Adrenal gland (tissue), 12 donors: ENCODE results near the gene CEP295NL. TPM values are rescaled to one million over a fixed set of nuclear protein-coding genes. Genes with fewer than 3 reads are reported as not detected.

Experiments used
- DNase-seq, 7 donors: peaks; one replicate each; pipeline ENCODE4 v3.0.0-alpha.2; 2019 to 2020
- H3K27ac ChIP-seq, 5 donors: fragments of 200-600 bp; sonication (generic) in 4 of 5; 1 replicate in 3 of 5; 2 replicates in 2 of 5; pipeline versions ENCODE4 v1.5.1 to v1.8.0; 2016 to 2020; ENCODE audit warnings: mild to moderate bottlenecking in 1 of 5
- H3K27me3 ChIP-seq: fragments of 200-600 bp; 2 replicates; pipeline ENCODE4 v1.8.0; 2021
- H3K36me3 ChIP-seq, 2 donors: fragments of 200-600 bp; replicated peaks in 1 of 2; 1 replicate in 1 of 2; 2 replicates in 1 of 2; pipeline versions ENCODE4 v1.5.1 to v1.8.0; 2018 to 2022
- H3K4me1 ChIP-seq, 2 donors: fragments of 200-600 bp; replicated peaks in 1 of 2; 1 replicate in 1 of 2; 2 replicates in 1 of 2; pipeline versions ENCODE4 v1.5.1 to v1.8.0; 2018 to 2021
- H3K4me3 ChIP-seq, 4 donors: fragments of 200-600 bp; sonication (generic) in 3 of 4; one replicate each; pipeline ENCODE4 v1.5.1; 2016 to 2018
- H3K9me3 ChIP-seq, 3 donors: fragments of 200-600 bp; sonication (generic) in 1 of 3; replicated peaks in 1 of 3; 1 replicate in 2 of 3; 2 replicates in 1 of 3; pipeline versions ENCODE4 v1.5.1 to v1.8.0; 2016 to 2021
- CTCF ChIP-seq, 6 experiments: fragments of 450-650 bp in 4 of 6; fragments of 200-600 bp in 2 of 6; sonication (generic) in 1 of 6; IDR thresholded peaks; 1 replicate in 5 of 6; 2 replicates in 1 of 6; pipeline versions ENCODE4 v1.5.1 to v1.8.0; 2016 to 2021; ENCODE audit warnings: antibody characterized with exemption in 6 of 6, mild to moderate bottlenecking in 2 of 6, moderate library complexity in 1 of 6
- POLR2A ChIP-seq, 2 donors: fragments of 450-650 bp; IDR thresholded peaks; one replicate each; pipeline ENCODE4 v1.6.1; 2017; ENCODE audit warnings: antibody characterized with exemption in 2 of 2, mild to moderate bottlenecking in 2 of 2, moderate library complexity in 1 of 2
- WGBS, 4 donors: extraction: QIAGEN DNeasy Blood & Tissue Kit in 2 of 4; methylation state at CpG; one replicate each; pipeline versions ENCODE4 v1.1.5 to v1.1.7; 2013 to 2017; 5-methylcytosine and 5-hydroxymethylcytosine counted together
- intact Hi-C, 2 donors: fragments of 100-400 bp; cut with DNase I; formaldehyde crosslinking; loops; one replicate each; pipeline versions ENCODE4 v1.14.1 to v1.15.0; 2022 to 2023
- polyA plus RNA-seq, 3 donors: library from polyadenylated mRNA; stranded (reverse); fragments of 200-250 nt in 2 of 3; fragments of 350-450 nt in 1 of 3; fragmentation: Illumina TruSeq in 1 of 3; extraction: RNeasy Lipid Tissue Mini Kit (QIAGEN cat#74804) in 1 of 3; gene quantifications; one replicate each; pipeline ENCODE4 v1.2.3, GENCODE V29; 2013 to 2014
- total RNA-seq, 9 donors: library from RNA; depleted of rRNA in 4 of 9; stranded (reverse); fragments of >200 nt in 4 of 9; fragments of 120-200 nt in 1 of 9; fragmentation: NEBNext Ultra II Directional in 1 of 9; extraction: Animal tissue kit (Norgen Biotek cat#: 25700) in 1 of 9; gene quantifications; one replicate each; pipeline versions ENCODE4 v1.1.0 to v1.2.4, GENCODE V29; 2013 to 2023
- donor health status: healthy with polysubstance abuse.
- donor health status: Bipolar disorder and iron deficiency.
- donor health status: DM: yes; HTN: yes; CAD: no.
- donor health status: DM: no; HTN: no; CAD: no.
- donor health status: DM: no; HTN: no; CAD: no.
- donor health status: DM: yes; HTN: yes; CAD: no.

Gene CEP295NL
- total and polyA plus RNA-seq, 12 donors: 0.07 to 5.1 (median 0.95) TPM

- intact Hi-C loops: no loop called here
- 70 to 86% (median 78%) methylated on average over 10 of the region's 10 CpGs for WGBS, 4 donors
- Histone ChIP-seq H3K4me1 (peaks cover 15% of the 10 kb centered on the region in 2 donors), H3K36me3 (no peaks in the 10 kb centered on the region), H3K27me3 (no peaks in the 10 kb centered on the region), H3K9me3 (peaks cover 0 to 3% (median 0%) of the 10 kb centered on the region in 3 donors), H3K4me3 (no peak overlapping the region), H3K27ac (no peak overlapping the region)
- no peak for TF ChIP-seq CTCF (IDR thresholded peaks at IDR 0.05)
- TF ChIP-seq POLR2A (IDR thresholded peaks at IDR 0.05): no peak
- DNase-seq: no peak
These were observed 42.0 kb upstream of the CEP295NL start for GRCh38 chr17:78944956-78945355.

- DNase-seq: no peak
- TF ChIP-seq POLR2A (IDR thresholded peaks at IDR 0.05) (no peak), CTCF (IDR thresholded peaks at IDR 0.05) (no peak)
- no peak overlapping the region for H3K4me3 ChIP-seq
- H3K4me1 ChIP-seq: peaks cover 15% of the 10 kb centered on the region in 2 donors
- no peaks in the 10 kb centered on the region for H3K9me3 ChIP-seq
- intact Hi-C loops: no loop called here
- no peak overlapping the region for H3K27ac ChIP-seq
- H3K27me3 ChIP-seq: no peaks in the 10 kb centered on the region
- no peaks in the 10 kb centered on the region for H3K36me3 ChIP-seq
- WGBS, 4 donors: 80 to 86% (median 83%) methylated on average over 6 to 7 of the region's 7 CpGs
These were observed 41.0 kb upstream of the CEP295NL start for GRCh38 chr17:78944026-78944425.

- Histone ChIP-seq H3K4me1 (peaks cover 0 to 3% of the 10 kb centered on the region in 2 donors), H3K36me3 (no peaks in the 10 kb centered on the region), H3K27me3 (no peaks in the 10 kb centered on the region), H3K4me3 (no peak overlapping the region), H3K27ac (no peak overlapping the region), H3K9me3 (no peaks in the 10 kb centered on the region)
- intact Hi-C loops: no loop called here
- no peak for TF ChIP-seq CTCF (IDR thresholded peaks at IDR 0.05)
- no peak for TF ChIP-seq POLR2A (IDR thresholded peaks at IDR 0.05)
- DNase-seq: no peak
- WGBS, 4 donors: 80 to 87% (median 83%) methylated on average over 4 to 6 of the region's 6 CpGs
These were observed 37.7 kb upstream of the CEP295NL start for GRCh38 chr17:78940708-78941107.

GRCh38 chr17:78940258-78940657 is 37.3 kb upstream of the CEP295NL start:
- WGBS, 4 donors: 76 to 91% (median 82%) methylated on average over 5 of the region's 5 CpGs

More at GRCh38 chr17:78940258-78940657, 37.3 kb upstream of the CEP295NL start:
- H3K4me1 ChIP-seq: peaks cover 0 to 7% of the 10 kb centered on the region in 2 donors
- H3K4me3 ChIP-seq: no peak overlapping the region
- DNase-seq: no peak
- H3K9me3 ChIP-seq: no peaks in the 10 kb centered on the region
- intact Hi-C loops: no loop called here
- no peak for TF ChIP-seq POLR2A (IDR thresholded peaks at IDR 0.05)
- no peak for TF ChIP-seq CTCF (IDR thresholded peaks at IDR 0.05)
- no peak overlapping the region for H3K27ac ChIP-seq
- H3K36me3 ChIP-seq: no peaks in the 10 kb centered on the region
- no peaks in the 10 kb centered on the region for H3K27me3 ChIP-seq
